ENCODE results near the gene CRLF3.

DNA sequence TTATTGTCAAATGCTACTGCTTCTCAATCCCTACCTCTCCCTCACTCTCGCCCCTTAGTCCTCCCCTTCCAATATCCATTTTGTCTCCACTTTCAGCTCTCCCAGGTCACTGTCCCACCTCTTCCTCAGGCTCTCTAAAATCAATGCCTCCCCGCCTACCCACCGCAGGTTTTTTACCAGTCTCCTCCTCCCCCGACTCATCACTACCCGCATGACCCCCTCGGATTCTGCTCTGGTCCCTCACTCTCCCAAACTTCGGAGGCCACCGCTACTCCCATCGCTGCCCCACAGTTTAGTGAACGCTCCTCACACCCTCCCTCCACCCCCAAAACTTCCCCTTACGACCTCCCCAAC lies 513 bp downstream of the CRLF3 start:
- TF ChIP-seq, protein P1, sequence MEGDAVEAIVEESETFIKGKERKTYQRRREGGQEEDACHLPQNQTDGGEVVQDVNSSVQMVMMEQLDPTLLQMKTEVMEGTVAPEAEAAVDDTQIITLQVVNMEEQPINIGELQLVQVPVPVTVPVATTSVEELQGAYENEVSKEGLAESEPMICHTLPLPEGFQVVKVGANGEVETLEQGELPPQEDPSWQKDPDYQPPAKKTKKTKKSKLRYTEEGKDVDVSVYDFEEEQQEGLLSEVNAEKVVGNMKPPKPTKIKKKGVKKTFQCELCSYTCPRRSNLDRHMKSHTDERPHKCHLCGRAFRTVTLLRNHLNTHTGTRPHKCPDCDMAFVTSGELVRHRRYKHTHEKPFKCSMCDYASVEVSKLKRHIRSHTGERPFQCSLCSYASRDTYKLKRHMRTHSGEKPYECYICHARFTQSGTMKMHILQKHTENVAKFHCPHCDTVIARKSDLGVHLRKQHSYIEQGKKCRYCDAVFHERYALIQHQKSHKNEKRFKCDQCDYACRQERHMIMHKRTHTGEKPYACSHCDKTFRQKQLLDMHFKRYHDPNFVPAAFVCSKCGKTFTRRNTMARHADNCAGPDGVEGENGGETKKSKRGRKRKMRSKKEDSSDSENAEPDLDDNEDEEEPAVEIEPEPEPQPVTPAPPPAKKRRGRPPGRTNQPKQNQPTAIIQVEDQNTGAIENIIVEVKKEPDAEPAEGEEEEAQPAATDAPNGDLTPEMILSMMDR (IDR thresholded peaks at IDR 0.05 in 8 of 11, conservative IDR thresholded peaks at IDR 0.05 in 3 of 11), result no peak
- TF ChIP-seq POLR2A (IDR thresholded peaks at IDR 0.05), result no peak
- no peak for TF ChIP-seq POLR2AphosphoS5 (IDR thresholded peaks at IDR 0.05)
